WI38 (cell line): Measurements from ENCODE around the gene ETV4.
A peak's percentile ranks its signal among the peaks of the same experiment; 100 is the strongest.

ENCODE experiments used
- H3K4me3 ChIP-seq: 2 replicates; pipeline ENCODE4 v1.5.1; 2011; ENCODE audit warnings: low read depth, mild to moderate bottlenecking, control low read depth, low read length
- TF ChIP-seq, protein P1 (sequence below): IDR thresholded peaks from 2 replicates; pipeline ENCODE4 v1.5.1; 2012; ENCODE audit warnings: low read depth, mild to moderate bottlenecking, control low read depth, low read length

ETV4 gene

GRCh38 chr17:43531082-43531378 is 15.1 kb downstream of the ETV4 start:
- TF ChIP-seq, protein P1, sequence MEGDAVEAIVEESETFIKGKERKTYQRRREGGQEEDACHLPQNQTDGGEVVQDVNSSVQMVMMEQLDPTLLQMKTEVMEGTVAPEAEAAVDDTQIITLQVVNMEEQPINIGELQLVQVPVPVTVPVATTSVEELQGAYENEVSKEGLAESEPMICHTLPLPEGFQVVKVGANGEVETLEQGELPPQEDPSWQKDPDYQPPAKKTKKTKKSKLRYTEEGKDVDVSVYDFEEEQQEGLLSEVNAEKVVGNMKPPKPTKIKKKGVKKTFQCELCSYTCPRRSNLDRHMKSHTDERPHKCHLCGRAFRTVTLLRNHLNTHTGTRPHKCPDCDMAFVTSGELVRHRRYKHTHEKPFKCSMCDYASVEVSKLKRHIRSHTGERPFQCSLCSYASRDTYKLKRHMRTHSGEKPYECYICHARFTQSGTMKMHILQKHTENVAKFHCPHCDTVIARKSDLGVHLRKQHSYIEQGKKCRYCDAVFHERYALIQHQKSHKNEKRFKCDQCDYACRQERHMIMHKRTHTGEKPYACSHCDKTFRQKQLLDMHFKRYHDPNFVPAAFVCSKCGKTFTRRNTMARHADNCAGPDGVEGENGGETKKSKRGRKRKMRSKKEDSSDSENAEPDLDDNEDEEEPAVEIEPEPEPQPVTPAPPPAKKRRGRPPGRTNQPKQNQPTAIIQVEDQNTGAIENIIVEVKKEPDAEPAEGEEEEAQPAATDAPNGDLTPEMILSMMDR = no peak
- peak overlapping the region; percentile 49 for H3K4me3 ChIP-seq

DNA sequence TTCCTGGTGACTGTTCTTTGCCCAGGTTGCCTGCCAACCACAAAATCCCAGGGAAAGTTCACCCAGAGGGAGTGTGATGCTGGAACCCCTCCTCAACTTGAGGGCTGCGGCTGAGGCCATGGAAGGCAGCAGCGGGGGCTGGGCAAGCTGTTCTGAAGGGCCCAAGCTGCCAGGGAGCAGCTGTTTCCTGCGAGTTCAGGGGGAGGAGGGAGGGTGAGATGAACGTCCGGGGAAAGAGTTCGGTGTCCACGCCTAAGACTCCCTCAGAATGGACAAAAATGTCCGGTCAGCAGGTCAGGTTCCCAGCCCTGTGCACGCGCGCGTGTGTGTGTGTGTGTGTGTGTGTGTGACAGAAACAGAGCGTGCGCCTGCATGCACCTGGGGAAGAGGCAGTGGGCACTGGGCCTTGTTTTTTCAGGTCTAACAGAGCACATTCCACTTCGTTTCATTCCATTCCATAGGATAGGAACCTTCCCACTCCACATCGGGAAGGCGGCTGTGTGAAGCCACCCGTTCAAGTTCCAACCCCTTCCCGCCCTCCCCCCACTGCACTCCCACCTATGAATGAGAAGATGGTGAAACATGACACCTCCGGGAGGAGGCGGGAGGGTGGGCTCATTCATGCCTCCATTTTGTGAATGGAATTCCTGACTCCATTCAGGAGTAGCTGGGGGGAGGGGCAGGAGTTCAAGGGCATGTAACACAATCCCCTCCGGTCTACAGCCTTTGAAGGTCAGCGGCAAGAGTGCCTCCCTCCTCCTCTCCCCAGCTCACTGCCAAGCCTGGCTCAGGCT is 15.7 kb downstream of the ETV4 start:
- peak overlapping the region; percentile 49 for H3K4me3 ChIP-seq
- TF ChIP-seq, protein P1 = no peak

DNA sequence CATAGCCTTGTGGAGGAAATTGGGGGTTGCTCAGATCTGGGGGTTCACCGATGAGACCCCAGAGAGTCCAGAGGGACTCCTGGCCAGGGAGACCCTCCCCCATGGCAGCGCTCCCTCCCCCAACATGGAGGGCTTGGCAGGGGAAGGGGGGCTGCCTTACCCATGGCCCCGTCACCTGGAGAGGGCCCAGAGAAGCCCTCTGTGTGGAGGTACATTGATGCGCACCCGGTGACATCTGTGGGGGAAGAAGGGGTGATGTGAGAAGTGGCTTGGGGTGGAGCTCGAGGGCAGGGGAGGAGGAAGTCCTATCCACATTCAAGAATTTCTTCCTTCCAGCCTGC is 16.2 kb downstream of the ETV4 start:
- TF ChIP-seq, protein P1 = no peak

DNA sequence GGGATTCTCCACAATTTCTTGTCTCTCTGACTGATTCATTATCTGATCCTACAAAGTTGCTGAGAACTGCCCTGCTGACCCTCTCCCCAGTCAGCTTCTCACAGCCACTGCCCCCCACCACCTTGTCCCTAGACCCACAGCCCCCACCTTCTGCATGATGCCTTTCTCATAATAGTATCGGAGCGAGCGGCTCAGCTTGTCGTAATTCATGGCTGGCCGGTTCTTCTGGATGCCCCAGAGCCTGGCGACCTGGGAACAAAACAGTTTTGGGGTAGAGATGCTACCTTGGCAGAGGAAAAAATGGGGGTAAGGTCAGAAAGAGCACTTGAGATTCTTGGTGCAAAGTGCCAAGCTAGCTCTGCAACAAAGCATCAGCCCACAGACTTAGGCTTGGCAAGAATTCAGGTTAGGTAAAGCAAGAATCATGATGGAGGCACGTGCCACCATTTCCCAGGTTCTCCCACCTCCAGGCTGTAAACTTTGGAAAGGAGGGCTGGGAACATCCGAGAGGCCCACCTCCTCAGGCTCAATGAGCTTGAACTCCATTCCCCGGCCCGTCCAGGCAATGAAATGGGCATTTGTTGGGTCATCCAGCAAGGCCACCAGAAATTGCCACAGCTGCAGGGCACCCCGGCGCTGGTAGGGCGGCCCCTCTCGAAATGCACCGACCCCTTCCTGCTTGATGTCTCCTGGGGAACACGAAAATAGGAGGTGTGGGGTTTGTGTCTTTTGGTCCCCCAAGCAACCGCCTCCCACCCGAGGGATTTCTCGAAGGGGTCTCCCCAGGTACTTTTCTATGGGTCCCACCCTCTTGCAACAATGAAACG is 16.9 kb downstream of the ETV4 start:
- H3K4me3 ChIP-seq = no peak overlapping the region
- TF ChIP-seq, protein P1 = no peak

More for the DNA sequence above, 16.2 kb downstream of the ETV4 start:
- peak overlapping the region; percentile 49; the same call in 1 of the 2 replicates for H3K4me3 ChIP-seq

- TF ChIP-seq, protein P1 = no peak
Observed at GRCh38 chr17:43528319-43528987, 17.7 kb downstream of the ETV4 start.

GRCh38 chr17:43526886-43527648 is 19.1 kb downstream of the ETV4 start:
- H3K4me3 ChIP-seq = no peak overlapping the region
- TF ChIP-seq, protein P1 = no peak

More at GRCh38 chr17:43528319-43528987, 17.7 kb downstream of the ETV4 start:
- H3K4me3 ChIP-seq = no peak overlapping the region
